HG02885 (cell line): Measurements from ENCODE around the gene MYL12A.
"Not testable (repeated sequence)": the region's sequence is repeated elsewhere in the genome, so short reads cannot be mapped to it uniquely, and the experiment has no call there.

ENCODE experiments used
- ATAC-seq: cut with Tn5 transposase; IDR thresholded peaks from one replicate; pipeline ENCODE4 v1.9.1; 2021; ENCODE audit warnings: mild to moderate bottlenecking; ENCODE audit not compliant: unreplicated experiment, poor library complexity

MYL12A gene

GRCh38 chr18:3247240-3248061 is at the start of gene MYL12A:
Gene MYL12A, plus strand, starts transcription at chr18:3247801. Its CDS starts 5,447 bp downstream, at chr18:3253248.
- ATAC-seq = peak; percentile 84

GRCh38 chr18:3198260-3198860 is 49.2 kb upstream of the MYL12A start:
- ATAC-seq = not testable (repeated sequence)

GRCh38 chr18:3199942-3200645 is 47.5 kb upstream of the MYL12A start:
- no peak for ATAC-seq

GRCh38 chr18:3205239-3205638 is 42.4 kb upstream of the MYL12A start:
- ATAC-seq = no peak

GRCh38 chr18:3207565-3207964 is 40.0 kb upstream of the MYL12A start:
- no peak for ATAC-seq

- peak; percentile 51 for ATAC-seq
Measured at GRCh38 chr18:3209859-3210569, 37.6 kb upstream of the MYL12A start.

- ATAC-seq = no peak
Measured at GRCh38 chr18:3211236-3211992, 36.2 kb upstream of the MYL12A start.

- no peak for ATAC-seq
Measured at GRCh38 chr18:3212657-3213056, 34.9 kb upstream of the MYL12A start.

GRCh38 chr18:3213300-3214059 is 34.1 kb upstream of the MYL12A start:
- ATAC-seq = no peak

- no peak for ATAC-seq
Measured at GRCh38 chr18:3214855-3215637, 32.6 kb upstream of the MYL12A start.

GRCh38 chr18:3216987-3217386 is 30.6 kb upstream of the MYL12A start:
- ATAC-seq = no peak

GRCh38 chr18:3217948-3218647 is 29.5 kb upstream of the MYL12A start:
- no peak for ATAC-seq

GRCh38 chr18:3218819-3219218 is 28.8 kb upstream of the MYL12A start:
- no peak for ATAC-seq

- ATAC-seq = no peak
Measured at GRCh38 chr18:3219241-3219630, 28.4 kb upstream of the MYL12A start.

GRCh38 chr18:3219631-3220335 is 27.8 kb upstream of the MYL12A start, which contains the start of gene MYOM1:
Gene MYOM1, minus strand, starts transcription at chr18:3219968. Its CDS starts 4,745 bp downstream, at chr18:3215223.
- ATAC-seq = no peak

- ATAC-seq = not testable (repeated sequence)
Measured at GRCh38 chr18:3220868-3221267, 26.7 kb upstream of the MYL12A start.

- no peak for ATAC-seq
Measured at GRCh38 chr18:3221496-3221895, 26.1 kb upstream of the MYL12A start.
